ENCODE data around the gene AHNAK2.

GRCh38 chr14:105005929-105006830 lies 28.0 kb upstream of the AHNAK2 start:
- TF ChIP-seq CTCF (IDR thresholded peaks at IDR 0.05; ENCODE audit: poor library complexity) (no peak), EZH2phosphoT487 (IDR thresholded peaks at IDR 0.05; ENCODE audit: low read depth, severe bottlenecking, unreplicated experiment) (no peak), EZH2 (IDR thresholded peaks at IDR 0.05; ENCODE audit: borderline replicate concordance) (no peak)

Data from hepatocyte (in vitro differentiated cells).